Measurements from ENCODE around the gene HSD17B14.
"Not testable (repeated sequence)": the region's sequence is repeated elsewhere in the genome, so short reads cannot be mapped to it uniquely, and the experiment has no call there.

The HSD17B14 gene

DNA sequence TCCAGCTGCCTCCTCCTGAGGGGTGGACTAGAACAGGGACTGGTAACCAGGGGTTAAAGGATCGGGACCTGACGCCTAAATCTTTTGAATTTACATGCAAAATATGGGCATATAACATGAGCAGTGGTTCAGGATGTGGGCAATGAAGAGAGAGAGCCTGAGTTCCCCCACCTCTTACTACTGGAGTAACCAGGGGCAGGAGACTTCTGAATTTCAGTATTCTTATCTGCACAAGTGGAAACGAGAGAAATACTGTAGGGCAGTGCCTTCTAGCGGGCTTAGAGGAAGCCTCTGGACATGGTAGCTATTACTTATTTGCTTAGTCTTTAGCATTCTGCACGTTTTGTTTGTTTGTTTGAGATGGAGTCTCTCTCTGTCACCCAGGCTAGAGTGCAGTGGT, 51.8 kb downstream of the HSD17B14 start:
- DNase-seq (ENCODE audit: insufficient read length): no peak
- no peak for FAIRE-seq
- TF ChIP-seq TAF1 (IDR thresholded peaks at IDR 0.05; ENCODE audit: borderline replicate concordance, low read depth, low read length) (no peak), POLR2A (IDR thresholded peaks at IDR 0.05; ENCODE audit: low read depth, low read length) (no peak), POLR2AphosphoS5 (IDR thresholded peaks at IDR 0.05; ENCODE audit: low read depth, low read length) (no peak)

- DNase-seq (ENCODE audit: insufficient read length) (no peak), FAIRE-seq (peak; percentile 21)
- TF ChIP-seq POLR2A (IDR thresholded peaks at IDR 0.05; ENCODE audit: low read depth, low read length): no peak
- no peak for TF ChIP-seq POLR2AphosphoS5 (IDR thresholded peaks at IDR 0.05; ENCODE audit: low read depth, low read length)
- no peak for TF ChIP-seq TAF1 (IDR thresholded peaks at IDR 0.05; ENCODE audit: borderline replicate concordance, low read depth, low read length)
These were observed 55.5 kb downstream of the HSD17B14 start for GRCh38 chr19:48780631-48781391.

GRCh38 chr19:48779636-48780035, 56.7 kb downstream of the HSD17B14 start:
- DNase-seq (ENCODE audit: insufficient read length) (no peak), FAIRE-seq (no peak)
- no peak for TF ChIP-seq TAF1 (IDR thresholded peaks at IDR 0.05; ENCODE audit: borderline replicate concordance, low read depth, low read length)
- no peak for TF ChIP-seq POLR2AphosphoS5 (IDR thresholded peaks at IDR 0.05; ENCODE audit: low read depth, low read length)
- no peak for TF ChIP-seq POLR2A (IDR thresholded peaks at IDR 0.05; ENCODE audit: low read depth, low read length)

DNA sequence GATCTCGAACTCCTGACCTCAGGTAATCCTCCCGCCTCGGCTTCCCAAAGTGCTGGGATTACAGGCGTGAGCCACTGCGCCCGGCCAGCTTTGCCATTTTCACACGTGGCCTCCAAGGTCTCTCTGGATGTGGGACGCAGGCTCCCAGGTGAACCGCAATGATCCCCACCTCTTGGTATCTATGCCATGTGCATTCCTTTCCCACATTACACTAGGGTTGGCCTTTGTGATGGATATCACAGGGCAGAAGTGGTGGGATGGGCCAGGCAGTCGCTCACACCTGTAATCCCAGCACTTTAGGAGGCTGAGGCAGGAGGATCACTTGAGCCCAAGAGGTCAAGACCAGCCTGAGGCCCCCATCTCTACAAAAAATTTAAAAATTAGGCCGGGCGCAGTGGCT, 58.6 kb downstream of the HSD17B14 start:
- no peak for TF ChIP-seq TAF1 (IDR thresholded peaks at IDR 0.05; ENCODE audit: borderline replicate concordance, low read depth, low read length)
- no peak for TF ChIP-seq POLR2AphosphoS5 (IDR thresholded peaks at IDR 0.05; ENCODE audit: low read depth, low read length)
- TF ChIP-seq POLR2A (IDR thresholded peaks at IDR 0.05; ENCODE audit: low read depth, low read length): no peak
- FAIRE-seq: no peak
- no peak for DNase-seq (ENCODE audit: insufficient read length)

GRCh38 chr19:48777139-48777538, 59.2 kb downstream of the HSD17B14 start:
- FAIRE-seq (no peak), DNase-seq (ENCODE audit: insufficient read length) (no peak)
- TF ChIP-seq POLR2AphosphoS5 (IDR thresholded peaks at IDR 0.05; ENCODE audit: low read depth, low read length) (no peak), TAF1 (IDR thresholded peaks at IDR 0.05; ENCODE audit: borderline replicate concordance, low read depth, low read length) (no peak), POLR2A (IDR thresholded peaks at IDR 0.05; ENCODE audit: low read depth, low read length) (no peak)

DNA sequence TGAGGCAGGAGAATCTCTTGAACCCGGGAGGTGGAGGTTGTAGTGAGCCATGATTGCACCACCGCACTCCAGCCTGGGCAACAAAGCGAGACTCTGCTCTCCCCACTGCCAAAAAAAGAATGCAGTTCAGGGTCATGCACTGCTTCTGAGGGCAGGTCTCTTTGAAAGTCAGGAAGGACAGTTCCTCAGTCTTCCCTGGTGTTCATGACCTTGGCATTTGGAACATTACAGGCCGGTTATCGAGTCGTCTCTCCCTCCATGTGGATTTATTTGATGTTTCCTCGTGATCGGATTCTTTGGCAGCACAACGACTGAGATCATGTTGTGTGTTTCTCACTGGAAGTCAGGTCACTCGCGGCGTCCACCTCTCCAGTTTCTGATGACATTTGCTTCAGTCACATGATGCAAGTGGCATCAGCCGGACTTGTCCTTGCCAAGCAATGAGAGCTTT, 63.8 kb downstream of the HSD17B14 start:
- no peak for FAIRE-seq
- TF ChIP-seq POLR2AphosphoS5 (IDR thresholded peaks at IDR 0.05; ENCODE audit: low read depth, low read length) (no peak), TAF1 (IDR thresholded peaks at IDR 0.05; ENCODE audit: borderline replicate concordance, low read depth, low read length) (no peak), POLR2A (IDR thresholded peaks at IDR 0.05; ENCODE audit: low read depth, low read length) (no peak)
- no peak for DNase-seq (ENCODE audit: insufficient read length)

- no peak for DNase-seq (ENCODE audit: insufficient read length)
- TF ChIP-seq TAF1 (IDR thresholded peaks at IDR 0.05; ENCODE audit: borderline replicate concordance, low read depth, low read length) (no peak), POLR2AphosphoS5 (IDR thresholded peaks at IDR 0.05; ENCODE audit: low read depth, low read length) (no peak), POLR2A (IDR thresholded peaks at IDR 0.05; ENCODE audit: low read depth, low read length) (no peak)
- no peak for FAIRE-seq
These were observed 65.4 kb downstream of the HSD17B14 start for GRCh38 chr19:48770734-48771472.

DNA sequence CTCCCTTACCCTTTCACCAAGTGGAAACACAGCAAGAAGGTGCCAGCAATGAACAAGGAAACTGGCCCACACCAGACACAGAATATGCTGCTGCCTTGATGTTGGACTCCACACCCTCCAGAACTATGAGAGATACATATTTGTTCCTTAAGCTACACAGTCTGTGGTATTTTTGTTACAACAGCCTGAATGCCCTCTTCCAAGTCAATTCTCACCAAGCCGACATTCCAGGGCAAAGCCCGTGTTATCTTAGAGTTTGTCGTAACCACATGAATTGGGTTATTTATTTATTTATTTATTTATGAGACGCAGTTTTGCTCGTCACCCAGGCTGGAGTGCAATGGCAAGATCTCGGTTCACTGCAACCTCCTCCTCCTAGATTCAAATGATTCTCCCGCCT, 66.0 kb downstream of the HSD17B14 start:
- TF ChIP-seq TAF1 (IDR thresholded peaks at IDR 0.05; ENCODE audit: borderline replicate concordance, low read depth, low read length) (no peak), POLR2A (IDR thresholded peaks at IDR 0.05; ENCODE audit: low read depth, low read length) (no peak), POLR2AphosphoS5 (IDR thresholded peaks at IDR 0.05; ENCODE audit: low read depth, low read length) (no peak)
- no peak for FAIRE-seq
- no peak for DNase-seq (ENCODE audit: insufficient read length)

GRCh38 chr19:48768994-48769713, 67.1 kb downstream of the HSD17B14 start:
- FAIRE-seq: no peak
- DNase-seq (ENCODE audit: insufficient read length): no peak
- no peak for TF ChIP-seq POLR2A (IDR thresholded peaks at IDR 0.05; ENCODE audit: low read depth, low read length)
- no peak for TF ChIP-seq TAF1 (IDR thresholded peaks at IDR 0.05; ENCODE audit: borderline replicate concordance, low read depth, low read length)
- no peak for TF ChIP-seq POLR2AphosphoS5 (IDR thresholded peaks at IDR 0.05; ENCODE audit: low read depth, low read length)

DNA sequence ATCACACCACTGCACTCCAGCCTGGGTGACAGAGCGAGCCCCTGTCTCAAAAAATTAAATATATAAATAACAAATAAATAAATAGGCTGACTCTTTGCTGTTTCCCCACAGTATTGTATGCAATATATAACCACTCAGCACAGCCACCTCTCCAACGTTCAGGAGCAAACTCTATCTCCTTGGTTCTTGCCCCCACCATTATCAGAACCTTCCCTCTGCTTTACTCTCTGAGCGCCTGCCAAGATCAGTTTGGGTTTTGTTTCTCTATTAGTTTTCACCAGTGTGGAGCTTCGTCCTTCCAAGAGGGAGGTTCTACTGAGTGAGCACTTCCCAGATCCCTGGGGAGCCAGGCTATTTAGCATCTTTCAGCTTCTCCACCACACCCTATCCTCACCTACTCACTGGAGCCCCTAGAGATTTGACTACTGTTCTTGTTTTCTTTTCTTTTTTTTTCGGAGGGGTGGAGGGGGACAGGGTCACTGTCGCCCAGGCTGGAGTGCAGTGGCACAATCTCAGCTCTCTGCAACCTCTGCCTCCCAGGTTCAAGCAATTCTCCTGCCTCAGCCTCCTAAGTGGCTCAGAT, 68.0 kb downstream of the HSD17B14 start:
- not testable (repeated sequence) for DNase-seq (ENCODE audit: insufficient read length); FAIRE-seq

DNA sequence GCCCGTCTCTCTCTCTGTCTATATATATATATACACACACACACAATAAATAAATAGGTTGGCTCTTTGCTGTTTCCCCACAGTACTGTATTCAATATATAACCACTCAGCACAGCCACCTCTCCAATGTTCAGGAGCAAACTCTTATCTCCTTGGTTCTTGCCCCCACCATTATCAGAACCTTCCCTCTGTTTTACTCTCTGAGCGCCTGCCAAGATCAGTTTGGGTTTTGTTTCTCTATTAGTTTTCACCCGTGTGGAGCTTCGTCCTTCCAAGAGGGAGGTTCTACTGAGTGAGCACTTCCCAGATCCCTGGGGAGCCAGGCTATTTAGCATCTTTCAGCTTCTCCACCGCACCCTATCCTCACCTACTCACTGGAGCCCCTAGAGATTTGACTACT, 70.5 kb downstream of the HSD17B14 start:
- not testable (repeated sequence) for FAIRE-seq; DNase-seq (ENCODE audit: insufficient read length)

Data from GM12892 (cell line).